K562 (cell line): ENCODE data around the gene HEATR9. TPM values are rescaled to one million over a fixed set of nuclear protein-coding genes. Genes with fewer than 3 reads are reported as not detected.

Experiments
- ATAC-seq: fragments of 200-7000 bp; cut with Tn5 transposase; 3 replicates; pipeline ENCODE4 v1.9.1; 2020; ENCODE audit warnings: moderate library complexity
- BruUV-seq: library from RNA; stranded (reverse); fragments of 400-500 nt; replicated peaks from 2 replicates; lab custom pipeline; 2021; lab: Mats Ljungman, UMichigan
- CTCF ChIA-PET: fragments of 300-600 bp; formaldehyde crosslinking; extraction: SDS; loops from one replicate; lab custom pipeline; 2021; ENCODE audit warnings: low intra/inter-chr PET ratio; lab: Yijun Ruan, JAX
- POLR2A ChIA-PET: fragments of 300-600, 350-650 bp; sonication (Branson Sonifier 250); formaldehyde crosslinking; extraction: SDS; loops from one replicate; lab custom pipeline; 2021; ENCODE audit warnings: antibody characterized with exemption, inconsistent platforms; lab: Yijun Ruan, JAX
- DNase-seq, 4 experiments: peaks; one replicate each; pipeline versions ENCODE4 v3.0.0 to v3.0.0-alpha.2; 2011 to 2018; ENCODE audit warnings: low spot score in 3 of 4, mixed read lengths in 3 of 4; ENCODE audit errors: extremely low read depth in 1 of 4
- FAIRE-seq: peaks from 2 replicates; lab custom pipeline; 2011; peaks lifted over from hg19 to GRCh38; lab: Jason Lieb, UNC
- H2AFZ ChIP-seq: 2 replicates; pipeline ENCODE4 v1.6.0; 2011; ENCODE audit warnings: low read depth, low read length, control low read depth, inconsistent platforms
- H3K27ac ChIP-seq: fragments of 200-600 bp; 3 replicates; pipeline ENCODE4 v1.8.0; 2011; ENCODE audit warnings: low read depth, mild to moderate bottlenecking, control low read depth, inconsistent platforms, low read length, moderate library complexity, mixed read lengths; ENCODE audit errors: extremely low read depth
- H3K27me3 ChIP-seq, 2 experiments: fragments of 300-600 bp in 1 of 2; 2 replicates in 1 of 2; 3 replicates in 1 of 2; pipeline versions ENCODE4 v1.6.0 to v1.8.0; 2011; ENCODE audit warnings: inconsistent platforms in 2 of 2, low read length in 2 of 2, mild to moderate bottlenecking in 1 of 2, mixed read lengths in 1 of 2, moderate library complexity in 1 of 2; ENCODE audit not compliant: control insufficient read depth in 2 of 2, insufficient read depth in 2 of 2
- H3K36me3 ChIP-seq: fragments of 300-600 bp; 3 replicates; pipeline ENCODE4 v1.8.0; 2011; ENCODE audit warnings: mild to moderate bottlenecking, low read length, inconsistent platforms; ENCODE audit not compliant: control insufficient read depth, insufficient read depth
- H3K4me1 ChIP-seq, 2 experiments: fragments of 200-600 bp in 1 of 2; replicated peaks in 1 of 2; 2 replicates in 1 of 2; 3 replicates in 1 of 2; pipeline versions ENCODE4 v1.5.1 to v1.8.0; 2011; ENCODE audit warnings: inconsistent platforms in 2 of 2, low read length in 2 of 2, mild to moderate bottlenecking in 1 of 2, mixed read lengths in 1 of 2, moderate library complexity in 1 of 2; ENCODE audit not compliant: control insufficient read depth in 2 of 2, insufficient read depth in 2 of 2
- H3K4me2 ChIP-seq: 2 replicates; pipeline ENCODE4 v1.6.1; 2011; ENCODE audit warnings: low read length, control low read depth, inconsistent platforms, mixed read lengths; ENCODE audit not compliant: insufficient read depth
- H3K4me3 ChIP-seq: fragments of 200-600 bp; sonication (generic), shearing (Covaris generic); 2 replicates; pipeline ENCODE4 v1.5.1; 2016; ENCODE audit warnings: control low read depth, inconsistent platforms
- H3K79me2 ChIP-seq: fragments of 200-600 bp; 3 replicates; pipeline ENCODE4 v1.8.0; 2011; ENCODE audit warnings: low read length, inconsistent platforms; ENCODE audit not compliant: control insufficient read depth, insufficient read depth
- H3K9ac ChIP-seq, 2 experiments: 2 replicates each; pipeline versions ENCODE4 v1.6.0 to v1.6.1; 2011; ENCODE audit warnings: low read depth in 2 of 2, low read length in 2 of 2, control low read depth in 1 of 2, inconsistent platforms in 1 of 2, mild to moderate bottlenecking in 1 of 2, mixed read lengths in 1 of 2; ENCODE audit not compliant: insufficient read depth in 1 of 2
- H3K9me1 ChIP-seq: one replicate; pipeline ENCODE4 v1.6.0; 2011; ENCODE audit warnings: inconsistent platforms, mild to moderate bottlenecking, low read length, moderate library complexity; ENCODE audit not compliant: control insufficient read depth, insufficient read depth
- H3K9me3 ChIP-seq: replicated peaks from 2 replicates; pipeline ENCODE4 v1.5.1; 2011; ENCODE audit warnings: low read depth, low read length, inconsistent platforms; ENCODE audit not compliant: control insufficient read depth, insufficient read depth
- H4K20me1 ChIP-seq: replicated peaks from 2 replicates; pipeline ENCODE4 v1.6.1; 2011; ENCODE audit warnings: low read length, inconsistent platforms, mixed read lengths; ENCODE audit not compliant: control insufficient read depth, insufficient read depth
- BCOR ChIP-seq: fragments of 450-650 bp; IDR thresholded peaks from 2 replicates; pipeline ENCODE4 v1.6.1; 2016
- CEBPB ChIP-seq: fragments of 450-650 bp; IDR thresholded peaks from 2 replicates; pipeline ENCODE4 v1.6.1; 2016; ENCODE audit warnings: missing genetic modification characterization, missing compliant biosample characterization
- EP300 ChIP-seq: IDR thresholded peaks from 2 replicates; pipeline ENCODE4 v1.6.1; 2012; ENCODE audit warnings: low read length, improper control_type of control experiment
- GABPA ChIP-seq: fragments of 200-800 bp; sonication (Bioruptor generic); conservative IDR thresholded peaks from 2 replicates; pipeline ENCODE4 v1.6.1; 2016; ENCODE audit warnings: low read depth, missing genetic modification characterization, missing compliant biosample characterization
- GTF2E2 ChIP-seq: fragments of 200-800 bp; sonication (Bioruptor generic); IDR thresholded peaks from 2 replicates; pipeline ENCODE4 v1.6.1; 2016; ENCODE audit warnings: missing genetic modification characterization, missing compliant biosample characterization
- HDAC2 ChIP-seq: fragments of 450-650 bp; IDR thresholded peaks from 2 replicates; pipeline ENCODE4 v1.6.1; 2016; ENCODE audit warnings: mild to moderate bottlenecking
- KDM1A ChIP-seq, 2 experiments: fragments of 450-650 bp; IDR thresholded peaks; 2 replicates each; pipeline ENCODE4 v1.6.1; 2016; ENCODE audit warnings: mild to moderate bottlenecking in 2 of 2
- MED1 ChIP-seq: sonication (generic); formaldehyde crosslinking; IDR thresholded peaks from 2 replicates; pipeline ENCODE4 v1.8.1; 2023; ENCODE audit warnings: missing genetic modification reagents, borderline replicate concordance
- POLR2B ChIP-seq: fragments of 450-650 bp; IDR thresholded peaks from 2 replicates; pipeline ENCODE4 v1.6.1; 2018; ENCODE audit warnings: low read depth; ENCODE audit not compliant: partially characterized antibody
- SIN3B ChIP-seq: fragments of 450-650 bp; IDR thresholded peaks from 2 replicates; pipeline ENCODE4 v1.6.1; 2017; ENCODE audit warnings: low read depth, mild to moderate bottlenecking, moderate library complexity
- SRF ChIP-seq, 2 experiments: fragments of 250-450, 450-650 bp in 1 of 2; sonication (Bioruptor Pico) in 1 of 2; sonication (generic) in 1 of 2; formaldehyde crosslinking; IDR thresholded peaks; 2 replicates each; pipeline versions ENCODE4 v1.5.0 to v1.5.1; 2020 to 2022; ENCODE audit warnings: mild to moderate bottlenecking in 1 of 2, missing genetic modification reagents in 1 of 2
- TEAD1 ChIP-seq, 2 experiments: fragments of 450-650 bp in 1 of 2; sonication (generic) in 1 of 2; formaldehyde crosslinking; IDR thresholded peaks; 2 replicates each; pipeline versions ENCODE4 v1.4.0 to v1.8.0; 2020 to 2022; ENCODE audit warnings: mild to moderate bottlenecking in 2 of 2, missing genetic modification reagents in 1 of 2
- ZNF316 ChIP-seq: fragments of 450-650 bp; IDR thresholded peaks from 2 replicates; pipeline ENCODE4 v1.6.1; 2016
- WGBS: fragments of 100-300 bp; shearing (Covaris generic); methylation state at CpG from one replicate; pipeline ENCODE4 v1.1.6; 2016; ENCODE audit warnings: low coverage, mixed read lengths; ENCODE audit not compliant: insufficient coverage; ENCODE audit errors: missing lambda C conversion rate; 5-methylcytosine and 5-hydroxymethylcytosine counted together
- in situ Hi-C: fragments of 300-500 bp; cut with MboI; formaldehyde crosslinking; loops from 4 replicates; pipeline ENCODE4 v1.15.0; 2018; ENCODE audit warnings: inconsistent platforms, mixed read lengths
- intact Hi-C: fragments of 100-400 bp; cut with micrococcal nuclease; formaldehyde crosslinking; loops from 2 replicates; pipeline ENCODE4 v1.14.2; 2022
- polyA plus RNA-seq, 8 experiments: library from polyadenylated mRNA; depleted of rRNA in 4 of 8; stranded (reverse) in 5 of 8; unstranded in 3 of 8; fragments of >200 nt; fragmentation: Nextera tagmentation in 2 of 8; fragmentation: Illumina TruSeq in 1 of 8; extraction: Ambion mirVana in 2 of 8; extraction: Trizol in 1 of 8; gene quantifications; 2 replicates each; pipeline versions ENCODE4 v1.2.1 to v1.2.3, GENCODE V29; 2011 to 2014; ENCODE audit warnings: inconsistent platforms in 1 of 8, missing spikeins in 1 of 8
- total RNA-seq, 7 experiments: library from RNA; depleted of rRNA in 6 of 7; stranded (reverse); fragments of >200 nt in 6 of 7; fragmentation: Illumina TruSeq in 2 of 7; extraction: Trizol in 2 of 7; gene quantifications; 2 replicates each; pipeline versions ENCODE4 v1.2.1 to v1.2.3, GENCODE V29; 2011 to 2021; ENCODE audit warnings: low replicate concordance in 1 of 7
- TF ChIP-seq, protein P1 (sequence below): fragments of 250-450 bp; sonication (Bioruptor Pico); IDR thresholded peaks from 2 replicates; pipeline ENCODE4 v1.4.0; 2020; ENCODE audit warnings: mild to moderate bottlenecking, moderate library complexity
- TF ChIP-seq, protein P2 (sequence below): fragments of 450-650 bp; formaldehyde crosslinking; IDR thresholded peaks from 2 replicates; pipeline ENCODE4 v1.4.0; 2022; ENCODE audit warnings: missing genetic modification characterization

Gene HEATR9
- total and polyA plus RNA-seq, 9 of the 15 experiments (the other 6 are each of a cell fraction or from before 2014, with no cell fraction given) = not detected

DNA sequence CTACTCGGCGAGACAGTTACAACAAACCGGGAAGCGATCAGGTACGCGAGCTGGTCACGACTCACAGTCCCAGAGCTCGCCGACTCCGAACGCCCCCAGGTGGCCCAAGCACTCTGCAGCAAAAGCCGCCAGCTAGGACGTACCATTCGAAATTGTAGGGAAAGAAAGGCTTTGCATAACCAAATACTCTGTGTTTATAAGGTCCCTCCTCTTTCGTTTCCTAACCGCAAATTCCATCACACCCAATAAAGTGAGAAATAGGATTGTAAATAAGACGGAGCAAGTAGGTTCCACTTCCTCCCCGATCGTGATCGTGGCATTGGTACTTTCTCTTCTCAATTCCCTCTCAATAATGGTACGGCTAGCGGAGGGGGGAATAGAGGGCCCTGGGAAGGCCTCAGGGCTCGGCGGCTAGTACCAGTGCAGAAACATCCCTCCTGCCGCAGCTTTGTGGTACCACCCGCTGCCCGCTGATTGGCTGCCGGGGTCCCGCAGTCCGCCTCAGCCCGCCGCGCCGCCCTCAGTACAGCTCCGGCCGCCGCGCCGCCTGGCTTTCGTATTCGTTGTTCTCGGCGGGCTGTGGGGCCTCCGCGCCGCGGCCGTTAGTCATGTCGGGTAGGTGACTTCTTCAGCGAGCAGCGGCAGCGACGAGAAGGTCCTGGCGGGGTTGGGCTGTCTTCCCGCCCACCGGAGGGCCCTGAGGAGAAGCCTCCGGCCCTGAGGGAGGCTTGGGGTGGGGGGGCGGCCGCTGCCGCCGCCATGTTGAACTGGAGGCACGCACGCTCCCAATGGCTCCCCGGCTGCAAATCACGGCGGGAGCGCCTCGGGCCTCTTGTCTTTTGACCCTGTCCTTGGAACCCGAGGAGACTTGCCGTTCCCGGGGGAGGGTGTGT is 59.5 kb downstream of the HEATR9 start, which contains the start of gene TAF15 (continued):
- TF ChIP-seq MED1 (CRISPR knock-in tag) = no peak
- TF ChIP-seq GABPA (tag) = peak; percentile 26; the same call in 1 of the 2 replicates

DNA sequence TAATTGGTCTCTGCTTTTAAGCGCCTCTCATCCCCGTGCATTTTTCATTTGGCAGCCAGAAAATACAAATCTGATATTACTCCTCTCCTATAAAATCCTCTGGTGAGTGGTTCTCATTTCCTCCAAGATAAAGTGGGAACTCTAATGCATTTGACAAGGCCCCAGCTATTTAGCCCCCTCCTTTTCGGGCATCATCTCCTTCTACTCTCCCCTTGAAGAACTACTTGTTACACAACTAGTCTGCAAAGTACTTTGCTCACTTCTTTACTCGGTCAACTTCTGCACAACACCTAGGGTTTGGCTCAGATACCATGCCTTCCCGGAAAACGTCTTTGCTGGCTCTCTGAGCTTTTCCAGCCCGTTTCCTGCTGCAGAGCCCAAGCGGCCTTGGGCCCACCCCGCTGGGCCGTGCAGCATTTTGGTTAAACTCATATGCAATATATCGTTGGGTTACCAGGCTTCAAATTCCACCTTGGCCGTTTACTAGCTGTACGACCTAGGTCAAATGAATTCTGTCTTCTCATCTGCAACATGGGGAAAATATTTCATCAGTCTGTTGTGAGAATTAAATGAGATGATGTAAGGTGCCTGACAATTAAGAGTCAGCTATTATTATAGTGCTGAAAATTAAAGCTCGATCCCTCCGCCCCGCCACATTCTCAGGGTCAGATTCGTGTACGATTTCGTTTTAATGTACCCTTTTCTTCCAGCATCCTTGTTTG is 60.3 kb downstream of the HEATR9 start:
- intact Hi-C loops = loop anchor here (5.0 kb wide), 1 partner anchor 241 kb away; no protein-coding TSS in a partner anchor
- in situ Hi-C loops = loop anchor here (5.0 kb wide), 1 partner anchor 41 kb away; no protein-coding TSS in a partner anchor
- Histone ChIP-seq H3K36me3 (peaks cover 27% of the 10 kb centered on the region), H3K9me1 (no peaks in the 10 kb centered on the region), H4K20me1 (peaks cover 18% of the 10 kb centered on the region; the same call in 1 of the 2 replicates), H3K27ac (peak overlapping the region; percentile 99), H3K4me3 (peak overlapping the region; percentile 87), H3K9ac (peak overlapping the region; percentile 98 to 99), H3K79me2 (peaks cover 51% of the 10 kb centered on the region), H2AFZ (peak overlapping the region; percentile 100), H3K4me1 (peaks cover 9 to 20% of the 10 kb centered on the region in 2 experiments; a peak in 4 of 5 replicates), H3K9me3 (no peaks in the 10 kb centered on the region), H3K4me2 (peak overlapping the region; percentile 95), H3K27me3 (no peaks in the 10 kb centered on the region)
- POLR2A ChIA-PET = interaction anchor here (0.6 to 3.0 kb wide), 25 partner anchors 8 to 667 kb away, joined by 3 to 24 read pairs (median 3); partner anchors contain the start of genes MMP28, NLE1 and SLFN14
- BruUV-seq = TSS peak; percentile 95
- ATAC-seq = no peak
- 20% methylated on average over 19 of the region's 19 CpGs for WGBS
- FAIRE-seq = no peak
- peak in 1 of 4 experiments; percentile 24 for DNase-seq
- CTCF ChIA-PET = interaction anchor here (1.1 to 3.9 kb wide), 2 partner anchors 41 to 44 kb away, joined by 4 to 26 read pairs; no protein-coding TSS in a partner anchor
- TF ChIP-seq KDM1A (IDR thresholded peaks at IDR 0.05) (0 out of 4 replicates have a peak, but pooled peaks of 1 of the 2 experiments have one; percentile 13), BCOR (peak; percentile 26; the same call in 1 of the 2 replicates), SIN3B (0 out of 2 replicates have a peak, but pooled peaks have one; percentile 4), EP300 (0 out of 2 replicates have a peak, but pooled peaks have one; percentile 24), ZNF316 (peak; percentile 55), SRF (CRISPR knock-in tag; IDR thresholded peaks at IDR 0.05) (0 out of 4 replicates have a peak, but pooled peaks of 1 of the 2 experiments have one; percentile 57), TEAD1 (CRISPR knock-in tag; IDR thresholded peaks at IDR 0.05) (0 out of 4 replicates have a peak, but pooled peaks of 1 of the 2 experiments have one; percentile 5), CEBPB (tag) (peak; percentile 75), HDAC2 (0 out of 2 replicates have a peak, but pooled peaks have one; percentile 48), GTF2E2 (tag) (0 out of 2 replicates have a peak, but pooled peaks have one; percentile 63), POLR2B (peak; percentile 55)
- TF ChIP-seq, protein P1, sequence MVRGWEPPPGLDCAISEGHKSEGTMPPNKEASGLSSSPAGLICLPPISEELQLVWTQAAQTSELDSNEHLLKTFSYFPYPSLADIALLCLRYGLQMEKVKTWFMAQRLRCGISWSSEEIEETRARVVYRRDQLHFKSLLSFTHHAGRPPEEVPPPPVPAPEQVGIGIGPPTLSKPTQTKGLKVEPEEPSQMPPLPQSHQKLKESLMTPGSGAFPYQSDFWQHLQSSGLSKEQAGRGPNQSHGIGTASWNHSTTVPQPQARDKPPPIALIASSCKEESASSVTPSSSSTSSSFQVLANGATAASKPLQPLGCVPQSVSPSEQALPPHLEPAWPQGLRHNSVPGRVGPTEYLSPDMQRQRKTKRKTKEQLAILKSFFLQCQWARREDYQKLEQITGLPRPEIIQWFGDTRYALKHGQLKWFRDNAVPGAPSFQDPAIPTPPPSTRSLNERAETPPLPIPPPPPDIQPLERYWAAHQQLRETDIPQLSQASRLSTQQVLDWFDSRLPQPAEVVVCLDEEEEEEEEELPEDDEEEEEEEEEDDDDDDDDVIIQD = 0 out of 2 replicates have a peak, but pooled peaks have one; percentile 30
- TF ChIP-seq, protein P2, sequence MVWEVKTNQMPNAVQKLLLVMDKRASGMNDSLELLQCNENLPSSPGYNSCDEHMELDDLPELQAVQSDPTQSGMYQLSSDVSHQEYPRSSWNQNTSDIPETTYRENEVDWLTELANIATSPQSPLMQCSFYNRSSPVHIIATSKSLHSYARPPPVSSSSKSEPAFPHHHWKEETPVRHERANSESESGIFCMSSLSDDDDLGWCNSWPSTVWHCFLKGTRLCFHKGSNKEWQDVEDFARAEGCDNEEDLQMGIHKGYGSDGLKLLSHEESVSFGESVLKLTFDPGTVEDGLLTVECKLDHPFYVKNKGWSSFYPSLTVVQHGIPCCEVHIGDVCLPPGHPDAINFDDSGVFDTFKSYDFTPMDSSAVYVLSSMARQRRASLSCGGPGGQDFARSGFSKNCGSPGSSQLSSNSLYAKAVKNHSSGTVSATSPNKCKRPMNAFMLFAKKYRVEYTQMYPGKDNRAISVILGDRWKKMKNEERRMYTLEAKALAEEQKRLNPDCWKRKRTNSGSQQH (CRISPR knock-in tag) = 0 out of 2 replicates have a peak, but pooled peaks have one; percentile 41
